Activated CD4-positive, alpha-beta T cell treated with anti-CD3 and anti-CD28 coated beads for 24 hours (primary cell): Measurements from ENCODE around the gene PRB3.

ENCODE experiments used
- DNase-seq, 2 donors: peaks; one replicate each; pipeline ENCODE4 v3.0.0-alpha.2; 2020; ENCODE audit warnings: low read depth in 2 of 2

The PRB3 gene

GRCh38 chr12:11269607-11270006, at the start of gene PRB3:
TSS of gene PRB3 (minus strand) at chr12:11269707. CDS start at chr12:11269669, 38 bp downstream.
- no peak for DNase-seq

GRCh38 chr12:11310336-11310735, 40.8 kb upstream of the PRB3 start, which contains the start of gene PRB4:
TSS of gene PRB4 (minus strand) at chr12:11310436. CDS start at chr12:11310398, 38 bp downstream.
- no peak for DNase-seq

- DNase-seq, result no peak
Observed at GRCh38 chr12:11307143-11307542, 37.6 kb upstream of the PRB3 start.

- no peak for DNase-seq
Observed at GRCh38 chr12:11273449-11273848, 3.9 kb upstream of the PRB3 start.

- DNase-seq, result no peak
Observed at GRCh38 chr12:11264501-11264900, 5.0 kb downstream of the PRB3 start.

- no peak for DNase-seq
Observed at GRCh38 chr12:11246489-11246888, 23.0 kb downstream of the PRB3 start.

GRCh38 chr12:11242656-11243055, 26.9 kb downstream of the PRB3 start:
- DNase-seq, result no peak

GRCh38 chr12:11240348-11240930, 29.1 kb downstream of the PRB3 start:
- no peak for DNase-seq

- DNase-seq, result no peak
Observed at GRCh38 chr12:11238275-11238674, 31.2 kb downstream of the PRB3 start.

- no peak for DNase-seq
Observed at GRCh38 chr12:11233532-11233931, 36.0 kb downstream of the PRB3 start.

GRCh38 chr12:11228296-11228879, 41.1 kb downstream of the PRB3 start:
- peak in 1 of 2 donors; percentile 14 for DNase-seq

- DNase-seq, result no peak
Observed at GRCh38 chr12:11227373-11227772, 42.1 kb downstream of the PRB3 start.
